Endometrium (tissue), 2 donors: ENCODE data around the gene GPR84.
"Not testable (repeated sequence)": the region's sequence is repeated elsewhere in the genome, so short reads cannot be mapped to it uniquely, and the experiment has no call there.

ENCODE experiments used
- FAIRE-seq: peaks from 2 replicates; lab custom pipeline; 2012; peaks lifted over from hg19 to GRCh38; lab: Jason Lieb, UNC
- donor health status: control.
- donor health status: control.

The GPR84 gene

GRCh38 chr12:54355104-54355815, 9.0 kb downstream of the GPR84 start:
- FAIRE-seq = no peak

- not testable (repeated sequence) for FAIRE-seq
These were observed 10.0 kb downstream of the GPR84 start for GRCh38 chr12:54354271-54354670.

- no peak for FAIRE-seq
These were observed 11.1 kb downstream of the GPR84 start for GRCh38 chr12:54352891-54353874.

GRCh38 chr12:54352022-54352531, 12.2 kb downstream of the GPR84 start:
- no peak for FAIRE-seq

GRCh38 chr12:54351341-54351740, 12.9 kb downstream of the GPR84 start:
- no peak for FAIRE-seq

- no peak for FAIRE-seq
These were observed 13.5 kb downstream of the GPR84 start for GRCh38 chr12:54350743-54351142.

GRCh38 chr12:54349679-54350078, 14.6 kb downstream of the GPR84 start:
- FAIRE-seq = no peak

GRCh38 chr12:54349036-54349435, 15.2 kb downstream of the GPR84 start:
- FAIRE-seq = no peak

- FAIRE-seq = no peak
These were observed 22.6 kb downstream of the GPR84 start for GRCh38 chr12:54341378-54342300.

GRCh38 chr12:54340846-54341245, 23.4 kb downstream of the GPR84 start:
- no peak for FAIRE-seq

- FAIRE-seq = no peak
These were observed 25.5 kb downstream of the GPR84 start for GRCh38 chr12:54338698-54339296.

- FAIRE-seq = no peak
These were observed 26.2 kb downstream of the GPR84 start for GRCh38 chr12:54337854-54338650.

- FAIRE-seq = no peak
These were observed 26.9 kb downstream of the GPR84 start for GRCh38 chr12:54337280-54337842.

GRCh38 chr12:54333420-54334034, 30.8 kb downstream of the GPR84 start:
- FAIRE-seq = no peak

- FAIRE-seq = no peak
These were observed 32.8 kb downstream of the GPR84 start for GRCh38 chr12:54331461-54331860.

GRCh38 chr12:54330442-54330841, 33.8 kb downstream of the GPR84 start:
- no peak for FAIRE-seq

GRCh38 chr12:54329759-54330158, 34.5 kb downstream of the GPR84 start:
- FAIRE-seq = no peak

GRCh38 chr12:54328595-54329337, 35.5 kb downstream of the GPR84 start:
- FAIRE-seq = no peak
